KMS-11 (cell line): Measurements from ENCODE around the gene CYP11A1.

Experiments
- H2AFZ ChIP-seq: fragments of 200-600 bp; sonication (generic); 2 replicates; pipeline ENCODE4 v1.6.1; 2016; ENCODE audit warnings: antibody characterized with exemption, mixed run types, low read depth
- H3K27ac ChIP-seq: fragments of 200-600 bp; sonication (generic); 2 replicates; pipeline ENCODE4 v1.6.1; 2016; ENCODE audit warnings: mild to moderate bottlenecking, mixed run types
- H3K27me3 ChIP-seq: fragments of 200-600 bp; sonication (generic); 2 replicates; pipeline ENCODE4 v1.6.1; 2017; ENCODE audit warnings: mild to moderate bottlenecking, low read depth, mixed run types, moderate library complexity; ENCODE audit not compliant: insufficient read depth
- H3K36me3 ChIP-seq: fragments of 200-600 bp; sonication (generic); 2 replicates; pipeline ENCODE4 v1.6.1; 2017; ENCODE audit warnings: mild to moderate bottlenecking, mixed run types; ENCODE audit not compliant: insufficient read depth
- H3K4me1 ChIP-seq: fragments of 200-600 bp; sonication (generic); 2 replicates; pipeline ENCODE4 v1.6.1; 2016; ENCODE audit warnings: mild to moderate bottlenecking, low read depth, mixed run types; ENCODE audit not compliant: poor library complexity, severe bottlenecking
- H3K4me2 ChIP-seq: fragments of 200-600 bp; sonication (generic); 2 replicates; pipeline ENCODE4 v1.7.0; 2016; ENCODE audit warnings: mild to moderate bottlenecking, mixed run types
- H3K4me3 ChIP-seq: fragments of 200-600 bp; sonication (generic); IDR thresholded peaks from 2 replicates; pipeline ENCODE4 v1.6.1; 2017; ENCODE audit warnings: low read depth, low read length, mixed read lengths; ENCODE audit not compliant: insufficient read depth
- H3K79me2 ChIP-seq: fragments of 200-600 bp; sonication (generic); 2 replicates; pipeline ENCODE4 v1.6.1; 2016; ENCODE audit warnings: low read depth, mixed run types; ENCODE audit not compliant: insufficient read depth
- H3K9ac ChIP-seq: fragments of 200-600 bp; sonication (generic); 2 replicates; pipeline ENCODE4 v1.6.1; 2016; ENCODE audit warnings: mild to moderate bottlenecking, mixed run types
- H4K20me1 ChIP-seq: fragments of 200-600 bp; sonication (generic); 2 replicates; pipeline ENCODE4 v1.6.1; 2016; ENCODE audit warnings: mild to moderate bottlenecking, mixed run types; ENCODE audit not compliant: insufficient read depth
- TF ChIP-seq, protein P1 (sequence below): fragments of 200-600 bp; sonication (generic); conservative IDR thresholded peaks from 2 replicates; pipeline ENCODE4 v1.6.1; 2017; ENCODE audit warnings: low read depth, mild to moderate bottlenecking, antibody characterized with exemption, low read length, moderate library complexity, mixed read lengths

Gene CYP11A1

DNA sequence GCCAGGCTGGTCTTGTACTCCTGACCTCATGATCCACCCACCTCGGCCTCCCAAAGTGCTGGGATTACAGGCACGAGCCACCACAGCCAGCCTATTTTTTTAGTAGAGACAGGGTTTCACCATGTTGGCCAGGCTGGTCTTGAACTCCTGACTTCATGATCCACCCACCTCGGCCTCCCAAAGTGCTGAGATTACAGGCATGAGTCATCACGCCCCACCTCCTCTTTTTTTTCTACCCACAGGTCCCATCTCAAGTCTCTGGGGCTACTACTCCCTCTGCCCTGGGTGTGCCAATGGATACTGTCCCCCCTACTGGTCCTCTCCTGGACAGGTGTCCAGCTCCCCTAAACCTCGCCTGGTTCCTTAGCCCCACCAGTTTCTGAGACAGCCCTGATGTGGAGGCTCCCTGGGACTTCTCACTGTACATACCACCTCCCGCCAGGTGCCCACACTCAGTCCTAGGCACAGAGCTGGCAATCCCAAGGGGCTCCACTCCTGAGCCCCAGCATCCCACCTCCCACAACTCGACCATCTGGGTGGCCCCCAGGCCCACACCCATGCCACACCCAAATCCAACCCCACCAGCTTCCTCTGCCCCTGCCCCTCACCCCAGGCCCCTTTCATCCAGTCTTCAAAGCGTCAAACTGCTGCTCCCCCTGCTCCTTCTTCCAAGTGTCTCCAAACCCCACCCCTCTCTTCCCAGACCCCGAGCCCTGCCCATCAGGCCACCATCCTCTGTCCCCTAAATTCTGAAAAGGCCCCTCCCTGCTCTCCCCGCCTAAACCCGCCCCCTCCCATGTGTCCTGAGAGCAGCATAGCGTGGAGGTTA is 13.1 kb upstream of the CYP11A1 start:
- Histone ChIP-seq H3K4me2 (no peak overlapping the region), H3K9ac (no peak overlapping the region), H3K27me3 (no peaks in the 10 kb centered on the region), H2AFZ (no peak overlapping the region), H4K20me1 (no peaks in the 10 kb centered on the region), H3K4me3 (no peak overlapping the region), H3K79me2 (no peaks in the 10 kb centered on the region), H3K36me3 (no peaks in the 10 kb centered on the region), H3K27ac (no peak overlapping the region), H3K4me1 (peaks cover 30% of the 10 kb centered on the region)
- TF ChIP-seq, protein P1, sequence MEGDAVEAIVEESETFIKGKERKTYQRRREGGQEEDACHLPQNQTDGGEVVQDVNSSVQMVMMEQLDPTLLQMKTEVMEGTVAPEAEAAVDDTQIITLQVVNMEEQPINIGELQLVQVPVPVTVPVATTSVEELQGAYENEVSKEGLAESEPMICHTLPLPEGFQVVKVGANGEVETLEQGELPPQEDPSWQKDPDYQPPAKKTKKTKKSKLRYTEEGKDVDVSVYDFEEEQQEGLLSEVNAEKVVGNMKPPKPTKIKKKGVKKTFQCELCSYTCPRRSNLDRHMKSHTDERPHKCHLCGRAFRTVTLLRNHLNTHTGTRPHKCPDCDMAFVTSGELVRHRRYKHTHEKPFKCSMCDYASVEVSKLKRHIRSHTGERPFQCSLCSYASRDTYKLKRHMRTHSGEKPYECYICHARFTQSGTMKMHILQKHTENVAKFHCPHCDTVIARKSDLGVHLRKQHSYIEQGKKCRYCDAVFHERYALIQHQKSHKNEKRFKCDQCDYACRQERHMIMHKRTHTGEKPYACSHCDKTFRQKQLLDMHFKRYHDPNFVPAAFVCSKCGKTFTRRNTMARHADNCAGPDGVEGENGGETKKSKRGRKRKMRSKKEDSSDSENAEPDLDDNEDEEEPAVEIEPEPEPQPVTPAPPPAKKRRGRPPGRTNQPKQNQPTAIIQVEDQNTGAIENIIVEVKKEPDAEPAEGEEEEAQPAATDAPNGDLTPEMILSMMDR: no peak

DNA sequence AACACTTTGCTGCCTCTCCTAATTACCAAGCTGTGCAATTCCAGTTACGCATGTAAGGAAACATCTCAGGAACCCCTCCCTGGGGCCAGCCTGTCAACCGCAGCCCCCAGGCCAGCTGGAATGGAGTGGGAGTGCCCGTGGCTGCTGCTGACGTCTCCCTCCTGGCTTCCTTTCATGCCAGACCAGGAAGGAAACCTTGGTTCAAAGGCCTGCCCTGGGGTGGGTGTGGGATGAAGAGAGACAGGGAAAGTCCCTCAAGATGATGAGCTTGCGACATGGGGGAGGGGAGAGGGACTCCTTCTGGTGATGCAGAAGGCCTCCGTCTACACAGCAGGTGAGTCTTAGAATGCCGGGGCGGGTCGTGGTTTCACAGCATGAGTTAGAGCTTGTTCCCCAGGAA is 11.4 kb upstream of the CYP11A1 start:
- H3K79me2 ChIP-seq: no peaks in the 10 kb centered on the region
- H3K4me2 ChIP-seq: no peak overlapping the region
- H3K27ac ChIP-seq: no peak overlapping the region
- no peak overlapping the region for H3K4me3 ChIP-seq
- peaks cover 28% of the 10 kb centered on the region for H3K4me1 ChIP-seq
- TF ChIP-seq, protein P1: no peak
- H3K27me3 ChIP-seq: no peaks in the 10 kb centered on the region
- H3K36me3 ChIP-seq: no peaks in the 10 kb centered on the region
- no peak overlapping the region for H2AFZ ChIP-seq
- H4K20me1 ChIP-seq: no peaks in the 10 kb centered on the region
- H3K9ac ChIP-seq: no peak overlapping the region

DNA sequence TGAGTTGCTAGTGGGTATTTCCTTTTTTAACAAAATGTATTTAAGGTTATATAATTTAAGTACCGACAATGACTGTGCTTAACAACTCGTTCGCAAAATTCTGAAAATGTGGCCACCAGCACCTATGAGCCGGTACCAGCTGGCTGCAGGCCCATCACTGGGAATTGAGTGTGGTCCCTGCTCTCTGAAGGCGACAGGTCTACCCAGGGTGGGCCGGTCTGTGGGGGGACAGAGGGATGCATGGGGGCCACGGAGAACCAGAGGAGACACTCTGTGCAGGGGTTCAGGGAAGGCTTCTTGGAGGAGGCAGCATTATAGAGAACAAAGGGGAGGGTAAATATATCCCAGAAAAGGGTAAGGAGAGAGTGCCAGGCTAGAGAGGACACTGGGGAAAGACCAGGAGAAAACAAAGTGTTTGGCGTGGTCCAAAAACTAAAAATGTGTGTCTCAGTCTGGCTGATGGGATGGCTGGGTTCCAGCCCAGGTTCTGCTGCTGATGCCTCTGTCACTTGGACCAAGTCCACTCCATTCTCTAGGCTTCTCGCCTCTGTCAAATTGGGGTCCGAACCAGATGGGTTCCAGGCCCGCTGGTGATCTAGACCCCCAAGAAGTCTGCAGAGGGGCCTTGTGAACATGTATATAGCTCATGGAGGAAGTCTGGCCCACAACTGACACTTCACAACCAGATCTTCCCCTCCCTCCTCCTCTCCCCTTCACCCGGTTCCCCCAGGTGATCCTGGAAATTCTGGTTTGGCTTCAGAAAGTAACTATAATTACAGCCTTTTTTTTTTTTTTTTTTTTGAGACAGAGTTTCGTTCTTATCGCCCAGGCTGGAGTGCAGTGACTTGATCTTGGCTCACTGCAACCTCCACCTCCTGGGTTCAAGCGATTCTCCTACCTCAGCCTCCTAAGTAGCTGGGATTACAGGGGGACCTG is 10.7 kb upstream of the CYP11A1 start:
- H3K4me1 ChIP-seq: peaks cover 24% of the 10 kb centered on the region
- H2AFZ ChIP-seq: no peak overlapping the region
- no peaks in the 10 kb centered on the region for H3K36me3 ChIP-seq
- no peak overlapping the region for H3K4me3 ChIP-seq
- no peak overlapping the region for H3K4me2 ChIP-seq
- no peaks in the 10 kb centered on the region for H3K79me2 ChIP-seq
- H3K27me3 ChIP-seq: no peaks in the 10 kb centered on the region
- H3K27ac ChIP-seq: no peak overlapping the region
- TF ChIP-seq, protein P1: no peak
- H3K9ac ChIP-seq: no peak overlapping the region
- H4K20me1 ChIP-seq: no peaks in the 10 kb centered on the region

DNA sequence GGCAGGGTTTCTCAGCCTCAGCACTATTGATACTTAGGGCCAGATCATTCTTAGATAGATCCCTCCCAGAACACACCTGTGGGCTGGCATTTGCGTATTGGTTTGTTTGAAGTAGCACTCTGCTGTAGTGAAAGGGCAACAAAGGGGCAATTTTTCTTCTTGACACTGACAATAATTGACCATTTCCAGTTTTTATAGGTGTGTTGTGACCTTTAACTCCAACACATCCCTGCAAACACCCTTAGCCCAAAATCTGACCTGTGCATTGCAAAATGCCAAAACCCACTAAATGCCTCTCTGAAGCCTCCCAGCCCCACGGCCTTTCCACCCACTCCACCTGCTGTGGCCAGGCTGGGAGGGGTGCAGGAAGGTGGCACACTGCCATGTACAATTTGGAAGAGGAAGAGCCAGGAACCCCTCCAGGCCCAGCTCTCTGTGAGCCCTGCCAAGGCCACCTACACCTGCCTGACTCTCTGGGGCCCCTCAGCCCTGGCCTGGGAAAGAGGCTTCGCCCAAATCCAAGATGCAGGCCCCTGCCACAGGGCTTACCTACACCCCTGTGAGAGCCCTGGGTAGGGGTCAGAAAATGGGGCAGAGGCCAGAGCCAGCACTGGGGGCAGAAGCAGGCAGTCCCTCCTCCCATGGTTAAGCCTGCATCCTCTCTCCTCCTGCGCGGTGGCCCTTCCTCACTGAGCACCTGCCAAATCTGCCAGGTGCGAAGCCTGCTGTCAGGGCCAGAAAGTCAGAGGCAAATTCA is 9.6 kb upstream of the CYP11A1 start:
- TF ChIP-seq, protein P1: no peak
- Histone ChIP-seq H3K4me2 (no peak overlapping the region), H3K4me3 (no peak overlapping the region), H3K9ac (no peak overlapping the region), H4K20me1 (no peaks in the 10 kb centered on the region), H2AFZ (no peak overlapping the region), H3K4me1 (peaks cover 14% of the 10 kb centered on the region), H3K27me3 (no peaks in the 10 kb centered on the region; the same call in 1 of the 2 replicates), H3K27ac (no peak overlapping the region), H3K36me3 (no peaks in the 10 kb centered on the region), H3K79me2 (no peaks in the 10 kb centered on the region)
